DMS53 (cell line): ENCODE results near the gene RGS16.
"Not testable (repeated sequence)": the region's sequence is repeated elsewhere in the genome, so short reads cannot be mapped to it uniquely, and the experiment has no call there.

Experiments
- DNase-seq: peaks from one replicate; lab custom pipeline; 2025; lab: John Stamatoyannopoulos, UW

Gene RGS16, protein sequence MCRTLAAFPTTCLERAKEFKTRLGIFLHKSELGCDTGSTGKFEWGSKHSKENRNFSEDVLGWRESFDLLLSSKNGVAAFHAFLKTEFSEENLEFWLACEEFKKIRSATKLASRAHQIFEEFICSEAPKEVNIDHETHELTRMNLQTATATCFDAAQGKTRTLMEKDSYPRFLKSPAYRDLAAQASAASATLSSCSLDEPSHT

DNA sequence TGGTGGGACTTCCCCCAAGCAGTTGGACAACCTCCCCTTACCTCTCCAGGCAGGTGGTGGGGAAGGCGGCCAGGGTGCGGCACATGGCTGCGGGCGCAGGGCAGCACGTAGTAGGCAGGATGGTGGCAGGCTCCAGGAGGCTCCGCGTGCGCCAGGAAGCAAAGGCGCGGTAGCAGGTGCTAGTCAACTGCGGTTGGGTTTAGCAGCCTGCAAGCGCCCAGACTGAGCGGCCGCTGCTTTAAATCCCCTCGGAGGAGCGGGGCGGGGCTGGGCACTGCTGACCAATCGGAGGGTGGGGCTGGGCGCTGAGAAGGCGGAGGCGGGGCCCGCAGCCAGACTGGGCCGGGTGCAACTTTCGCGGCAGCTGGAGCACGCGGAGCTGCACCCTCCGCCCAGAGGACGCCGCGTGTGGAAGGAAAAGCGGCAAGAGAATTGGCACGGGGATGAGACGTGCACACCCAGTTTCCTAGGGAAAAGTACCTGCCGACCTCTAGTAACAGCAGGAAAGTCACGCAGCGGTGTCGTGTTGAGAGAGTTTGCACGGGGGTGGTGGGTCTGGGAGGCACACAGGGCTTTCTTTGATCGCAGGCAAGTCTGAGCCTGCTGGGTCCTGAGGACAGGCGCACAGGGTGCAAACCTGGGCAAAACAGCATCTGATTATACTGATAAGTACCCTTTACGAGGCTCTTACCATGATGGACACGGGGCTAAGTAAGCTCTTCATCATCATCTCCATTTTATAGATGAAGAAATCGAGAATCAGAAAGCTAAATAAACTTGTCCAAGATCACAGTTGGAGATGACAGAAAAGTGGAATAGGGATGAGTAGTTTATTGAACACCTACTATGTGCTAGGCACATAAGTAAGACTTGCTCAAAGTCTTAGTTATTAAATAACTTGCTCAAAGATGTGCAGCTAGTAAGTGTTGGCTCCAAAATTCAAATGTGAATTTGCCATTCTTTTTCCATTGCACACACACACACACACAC is at the start of gene RGS16:
RGS16 (minus strand) TSS at position 215 of the 990 bp plus-strand sequence; CDS start at position 85, 130 bp downstream.
- DNase-seq, result peak; percentile 97

DNA sequence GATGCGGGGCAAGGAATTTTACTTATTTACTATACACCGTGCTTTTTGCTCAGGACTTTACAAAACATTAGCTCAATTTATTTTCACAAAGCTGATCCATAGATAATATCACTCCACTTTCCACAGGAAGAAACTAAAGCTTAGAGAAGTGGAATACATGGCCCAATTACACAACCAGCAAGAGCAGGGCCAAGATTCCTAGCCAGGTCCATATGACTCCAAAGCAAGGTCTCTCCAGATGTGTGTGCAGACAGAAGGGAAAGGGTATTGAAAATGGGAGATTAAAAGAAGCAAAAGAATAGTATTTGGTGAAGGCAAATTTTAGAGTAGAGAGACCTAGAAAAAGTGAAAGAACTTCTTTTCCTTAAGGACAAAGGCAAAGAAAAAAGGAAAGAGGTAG is 49.8 kb upstream of the RGS16 start:
- no peak for DNase-seq

DNA sequence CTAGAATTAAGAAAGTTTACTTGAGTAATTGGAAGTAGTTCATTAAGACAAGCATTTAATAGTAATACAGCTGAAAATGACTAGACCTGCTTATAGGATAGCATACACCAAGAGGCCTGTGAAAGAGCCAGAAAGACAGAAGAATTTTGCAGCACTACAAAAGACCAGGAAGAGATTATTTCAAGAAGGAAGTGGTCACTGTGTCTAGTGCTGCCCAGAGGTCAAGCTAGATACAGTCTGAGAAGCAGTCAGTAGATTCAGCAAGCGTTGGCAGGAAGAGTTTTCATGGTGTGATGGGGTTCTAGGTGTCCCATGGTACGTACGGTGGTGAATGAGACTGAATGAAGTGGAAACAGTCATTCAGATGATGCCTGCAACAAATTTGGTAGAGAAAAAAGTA is 48.7 kb upstream of the RGS16 start:
- no peak for DNase-seq

DNA sequence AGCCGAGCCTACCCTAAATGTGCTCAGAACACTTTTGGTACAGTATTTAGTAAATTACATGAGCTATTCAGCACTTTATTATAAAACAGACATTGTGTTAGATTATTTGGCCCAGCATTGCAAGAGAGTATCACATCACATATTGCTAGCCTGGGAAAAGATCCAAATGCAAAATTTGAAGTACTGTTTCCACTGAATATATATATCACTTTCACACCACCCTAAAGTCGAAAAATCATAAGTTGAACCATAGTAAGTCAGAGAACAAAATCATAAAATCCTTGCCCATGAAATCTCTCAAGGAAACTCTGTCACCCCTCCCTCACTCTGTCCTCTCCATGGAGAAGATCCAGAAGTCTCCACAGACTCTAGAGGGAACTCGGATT is 47.1 kb upstream of the RGS16 start:
- DNase-seq, result no peak

DNA sequence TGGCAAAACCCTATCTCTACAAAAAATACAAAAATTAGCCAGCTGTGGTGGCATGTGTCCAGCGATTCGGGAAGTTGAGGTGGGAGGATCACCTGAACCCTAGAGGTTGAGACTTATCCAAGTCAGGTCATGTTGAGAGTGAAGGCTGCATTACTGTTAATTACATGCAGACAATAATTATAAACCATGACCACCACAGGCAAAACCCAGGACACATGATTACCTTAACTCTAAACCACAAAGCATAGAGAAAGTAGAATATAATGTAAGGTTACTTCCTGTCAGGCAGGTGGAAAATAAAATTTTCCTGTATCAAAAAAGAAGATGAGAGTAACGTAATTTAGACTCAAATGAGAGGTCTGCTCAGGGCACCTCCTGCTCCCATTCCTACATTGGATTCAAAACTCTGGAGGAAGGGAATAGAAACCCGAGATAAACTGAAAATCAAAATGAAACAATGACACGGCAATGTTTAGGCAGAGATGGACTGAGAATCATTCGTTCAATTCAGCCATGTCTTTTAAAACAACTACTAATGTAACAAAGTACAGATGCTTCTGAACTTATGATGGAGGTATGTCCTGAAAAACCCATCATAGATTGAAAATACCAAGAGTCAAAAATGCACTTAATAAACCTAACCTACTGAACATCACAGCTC is 46.6 kb upstream of the RGS16 start:
- no peak for DNase-seq

DNA sequence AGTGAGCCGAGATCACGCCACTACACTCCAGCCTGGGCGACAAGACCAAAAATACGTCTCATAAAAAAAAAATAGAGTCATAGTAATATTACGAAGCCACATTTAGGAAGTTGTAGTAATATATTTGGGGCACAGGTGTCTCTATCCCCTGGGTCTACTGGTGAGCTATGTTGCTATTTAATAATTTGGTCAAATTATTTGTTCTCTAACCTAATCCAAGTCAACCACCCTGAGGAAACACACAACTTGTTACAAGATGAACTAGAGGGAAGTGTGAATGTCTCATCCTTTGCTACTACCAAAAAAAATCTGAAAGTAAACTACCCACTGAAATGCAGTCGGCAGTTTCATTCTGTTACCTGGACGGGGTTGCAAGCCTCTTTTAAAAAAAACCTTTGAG is 44.9 kb upstream of the RGS16 start:
- DNase-seq, result no peak

DNA sequence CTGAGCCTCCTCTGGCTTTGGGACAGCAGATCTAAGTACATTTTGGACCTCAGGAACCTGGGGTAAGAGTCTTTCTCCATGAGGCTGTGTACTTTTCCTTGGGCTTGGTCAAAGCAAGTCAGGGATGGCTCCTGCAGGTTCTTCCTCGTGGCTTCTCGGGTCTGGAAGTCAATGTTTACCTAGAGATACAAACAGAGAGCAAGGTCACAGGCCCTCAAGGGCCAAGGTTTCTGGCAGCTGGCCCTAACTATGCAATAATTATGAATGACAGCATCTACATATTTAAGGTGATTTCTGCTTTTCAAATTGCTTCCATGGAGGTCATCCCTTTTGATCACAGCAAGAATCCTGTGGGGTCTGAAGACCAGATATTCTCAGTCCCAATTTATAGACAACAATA is 42.5 kb upstream of the RGS16 start:
- DNase-seq, result peak; percentile 57

DNA sequence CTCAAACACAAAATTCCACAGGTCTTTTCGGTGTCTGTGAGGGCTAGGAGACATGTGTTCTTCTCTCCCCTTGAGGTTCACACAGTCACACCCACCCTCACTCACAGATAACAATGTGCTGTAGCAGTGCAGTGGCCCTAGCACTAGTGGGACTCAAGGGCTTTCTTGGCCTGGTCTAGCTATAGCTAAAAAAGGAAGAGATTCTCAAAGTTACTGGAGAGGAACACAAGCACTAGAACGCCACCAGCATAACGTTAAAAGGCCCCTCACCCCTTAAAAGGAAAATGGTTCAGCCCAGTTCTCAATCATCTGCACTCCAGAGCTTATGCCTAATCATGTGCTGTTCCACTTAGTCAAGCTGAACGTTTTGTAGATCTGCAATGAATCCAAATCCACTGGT is 40.7 kb upstream of the RGS16 start:
- DNase-seq, result no peak

DNA sequence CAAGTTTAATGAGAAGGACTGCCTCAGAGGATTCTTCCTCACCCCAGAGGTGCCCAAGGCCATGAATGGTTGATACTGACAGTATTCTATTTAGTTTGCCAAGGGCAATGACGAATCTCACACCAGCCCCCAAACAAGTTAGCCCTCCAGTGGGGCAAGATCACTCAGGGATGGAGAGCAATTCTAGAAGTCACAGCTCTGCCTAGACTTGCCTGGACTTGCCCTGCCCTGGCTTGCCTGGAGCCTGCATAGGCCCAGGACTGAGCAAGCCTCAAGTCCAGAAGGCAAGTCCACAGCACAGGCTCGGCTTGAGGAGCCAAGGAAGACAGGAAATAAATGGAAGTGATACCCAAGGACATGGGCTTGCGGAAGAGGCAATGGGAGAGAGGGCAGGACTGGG is 39.5 kb upstream of the RGS16 start:
- DNase-seq, result peak; percentile 24

DNA sequence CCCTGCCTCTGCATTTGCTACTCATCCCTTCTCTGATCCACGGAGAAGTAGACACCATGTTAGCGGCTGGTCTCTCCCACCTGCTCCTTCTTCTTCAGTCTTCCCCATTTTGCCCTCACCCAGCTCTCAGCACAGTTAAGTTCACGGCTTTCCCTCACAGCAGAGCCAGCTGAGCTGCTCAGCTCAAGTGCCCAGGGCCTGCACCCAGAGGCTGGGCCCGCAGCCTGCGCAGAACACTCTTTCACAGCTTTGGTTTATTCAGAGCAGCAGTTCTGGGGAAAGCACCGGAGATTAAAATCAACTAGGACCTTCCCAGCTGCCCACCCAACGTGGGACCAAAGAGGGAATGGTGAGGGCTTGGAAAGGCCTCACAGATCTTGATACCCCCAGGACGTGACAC is 38.3 kb upstream of the RGS16 start:
- DNase-seq, result no peak

DNA sequence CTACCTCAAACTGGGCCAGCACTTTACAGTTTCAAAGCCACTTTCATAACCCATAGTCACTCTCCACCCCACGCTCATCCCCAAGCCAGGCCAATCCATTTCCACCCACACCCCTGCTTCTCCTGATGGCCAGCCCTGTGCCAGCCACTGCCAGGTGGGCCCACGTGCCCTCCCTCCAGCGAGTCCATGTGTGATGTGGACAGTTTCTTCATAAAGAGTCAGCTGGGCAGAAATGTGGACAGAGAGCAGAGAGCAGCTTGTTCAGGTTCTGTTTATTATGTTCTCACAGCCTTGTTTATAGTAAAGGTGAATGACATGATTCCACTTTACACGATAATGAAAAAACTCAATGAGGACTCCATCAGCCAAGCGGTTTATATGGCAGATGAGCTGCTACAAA is 37.4 kb upstream of the RGS16 start:
- no peak for DNase-seq

DNA sequence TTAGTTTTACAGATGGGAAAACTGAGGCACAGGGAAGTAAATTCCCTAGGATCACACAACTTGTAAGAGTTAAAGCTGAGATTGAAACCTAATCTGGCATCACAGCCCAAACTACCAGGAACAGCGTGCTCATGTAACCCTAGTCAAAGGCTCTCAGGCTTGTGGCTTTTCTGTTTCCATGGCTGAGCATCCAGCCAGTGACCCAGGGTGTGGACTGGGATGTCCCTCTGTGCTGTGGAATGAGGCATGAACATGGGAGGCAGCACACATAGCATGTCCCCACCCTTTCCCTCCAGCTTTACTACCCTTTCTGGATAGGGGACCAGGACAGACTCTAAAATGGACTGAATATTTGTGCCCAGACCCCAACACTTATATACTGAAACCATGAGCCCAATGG is 35.1 kb upstream of the RGS16 start:
- no peak for DNase-seq

DNA sequence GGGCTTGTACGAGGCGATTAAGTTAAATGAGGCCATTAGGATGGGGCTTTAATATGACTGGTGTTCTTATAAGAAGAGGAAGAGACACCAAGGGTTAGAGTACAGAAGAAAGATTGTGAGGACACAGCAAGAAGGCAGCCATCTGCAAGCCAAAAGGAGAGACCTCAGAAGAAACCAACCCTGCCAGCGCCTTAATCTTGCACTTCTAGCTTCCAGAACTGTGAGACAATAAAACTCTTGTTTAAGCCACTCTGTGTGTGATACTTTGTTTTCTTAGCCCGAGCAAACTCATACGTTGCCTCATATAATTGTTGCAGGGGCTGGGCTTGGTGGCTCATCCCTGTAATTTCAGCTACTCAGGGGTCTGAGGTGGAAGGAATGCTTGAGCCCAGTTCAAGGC is 33.6 kb upstream of the RGS16 start:
- no peak for DNase-seq

DNA sequence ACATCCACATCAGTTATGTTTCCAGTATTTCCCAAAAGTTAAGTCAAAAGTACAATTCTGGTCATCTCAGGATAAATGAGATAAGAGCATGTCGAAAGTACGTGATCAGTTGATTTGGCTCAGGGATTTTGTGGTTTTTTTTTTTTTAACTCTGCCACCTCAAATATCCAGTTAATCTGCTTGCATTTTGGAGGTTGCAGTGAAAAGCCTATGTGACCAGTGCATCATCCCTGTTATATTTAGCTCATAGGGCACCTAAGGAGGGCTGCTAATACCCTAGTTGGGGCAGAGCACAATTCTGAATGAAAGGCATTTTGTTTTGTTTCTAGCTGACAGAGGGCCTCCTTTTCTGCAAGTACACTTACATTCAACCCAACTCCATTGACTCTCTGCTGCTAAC is 31.7 kb upstream of the RGS16 start:
- no peak for DNase-seq

DNA sequence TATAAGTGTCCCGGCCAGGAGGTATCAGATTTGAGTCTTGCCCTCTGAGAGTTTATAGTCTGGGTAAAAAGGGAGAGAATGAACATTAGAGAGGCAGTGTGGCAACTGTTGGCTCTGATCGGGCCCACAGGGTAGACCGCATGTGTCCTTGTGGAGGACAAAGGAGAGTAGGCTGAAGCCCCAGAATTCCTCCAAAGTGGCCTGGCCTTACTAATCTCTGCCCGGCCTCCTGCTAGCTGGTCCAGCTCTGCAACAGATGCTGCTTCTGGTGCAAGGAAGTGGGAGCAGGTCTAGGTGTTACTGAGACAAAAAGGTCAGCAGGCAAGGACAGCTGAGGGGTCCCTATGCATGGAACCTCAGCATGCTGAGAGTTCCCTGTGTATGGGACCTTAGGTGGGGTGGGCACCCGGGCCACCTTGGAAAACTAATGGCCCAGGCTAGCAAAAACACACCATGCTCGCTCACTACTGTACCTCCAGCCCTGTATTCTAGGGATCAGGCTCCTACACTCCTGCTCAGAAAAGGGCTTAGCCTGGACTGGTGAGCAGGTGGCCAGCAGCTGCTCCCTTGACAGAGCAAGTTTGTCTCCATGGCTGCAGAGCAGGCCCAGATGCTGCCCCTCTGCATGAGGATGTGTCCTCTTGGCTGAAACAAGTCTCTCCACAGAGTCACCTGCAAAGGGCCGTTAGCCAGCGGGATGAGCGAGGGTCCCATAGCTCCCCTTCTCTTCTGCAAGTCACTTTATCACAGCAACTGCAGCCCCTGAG is 30.3 kb upstream of the RGS16 start:
- DNase-seq, result peak; percentile 70

DNA sequence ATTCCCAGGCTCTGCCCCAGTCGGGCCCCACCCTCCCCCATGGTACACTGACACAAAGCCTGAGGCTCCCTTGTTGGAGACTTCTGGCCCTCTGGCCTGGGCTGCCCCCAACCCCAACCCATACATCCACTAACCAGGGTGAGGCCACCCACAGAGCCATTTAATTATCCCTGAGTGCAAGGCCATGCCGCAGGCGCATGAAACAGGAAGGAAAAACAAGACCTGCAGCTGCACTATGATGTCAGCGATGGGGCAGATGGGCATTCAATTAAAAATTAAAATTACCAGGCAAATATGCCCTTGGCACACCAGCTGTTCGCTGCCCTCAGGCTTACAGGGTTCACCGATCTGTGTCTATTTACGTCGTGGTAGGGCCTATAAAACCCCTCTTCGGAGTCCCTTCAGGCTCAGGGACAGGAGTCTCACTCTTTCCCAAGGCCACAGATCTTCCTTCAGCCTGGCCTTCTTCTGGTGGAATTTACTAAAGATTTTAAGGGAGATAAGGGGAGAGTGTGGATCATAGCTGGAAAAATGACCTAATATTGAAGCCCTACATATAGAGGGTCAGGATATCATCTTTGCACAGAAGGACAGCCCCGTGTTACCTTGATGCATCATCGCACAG is 29.6 kb upstream of the RGS16 start:
- DNase-seq, result peak; percentile 51

DNA sequence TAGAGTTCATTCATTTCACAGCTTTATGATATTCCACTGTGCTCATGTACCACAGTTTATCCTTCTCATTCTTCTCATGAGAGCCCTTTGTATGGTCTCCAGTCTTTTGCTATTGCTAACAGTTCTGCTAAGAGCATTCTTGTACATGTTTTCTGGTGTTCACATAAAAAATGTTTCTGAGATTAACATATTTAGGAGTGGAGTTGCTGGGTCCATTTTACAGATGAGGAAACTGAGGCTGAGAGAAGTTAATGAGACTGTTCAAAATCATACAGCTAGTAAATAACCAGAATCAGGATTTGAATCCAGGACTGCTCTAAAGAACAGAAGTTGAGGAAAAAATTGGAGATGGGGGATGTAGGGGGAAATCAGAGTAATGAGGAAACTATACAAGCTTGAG is 28.8 kb upstream of the RGS16 start:
- DNase-seq, result no peak

DNA sequence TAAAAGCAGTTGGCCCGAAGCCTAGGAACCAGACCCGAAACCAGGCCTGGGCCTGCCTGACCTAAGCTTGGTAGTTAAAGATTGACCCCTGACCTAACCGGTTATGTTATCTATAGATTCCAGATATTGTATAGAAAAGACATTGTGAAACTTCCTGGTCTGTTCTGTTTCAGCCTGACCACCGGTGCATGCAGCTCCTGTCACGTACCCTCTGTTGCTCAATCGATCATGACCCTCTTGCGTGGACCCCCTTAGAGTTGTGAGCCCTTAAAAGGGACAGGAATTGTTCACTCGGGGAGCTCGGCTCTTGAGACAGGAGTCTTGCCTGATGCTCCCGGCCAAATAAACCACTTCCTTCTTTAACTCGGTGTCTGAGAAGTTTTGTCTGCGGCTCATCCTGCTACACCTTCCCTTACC is 28.3 kb upstream of the RGS16 start:
- DNase-seq, result not testable (repeated sequence)

DNA sequence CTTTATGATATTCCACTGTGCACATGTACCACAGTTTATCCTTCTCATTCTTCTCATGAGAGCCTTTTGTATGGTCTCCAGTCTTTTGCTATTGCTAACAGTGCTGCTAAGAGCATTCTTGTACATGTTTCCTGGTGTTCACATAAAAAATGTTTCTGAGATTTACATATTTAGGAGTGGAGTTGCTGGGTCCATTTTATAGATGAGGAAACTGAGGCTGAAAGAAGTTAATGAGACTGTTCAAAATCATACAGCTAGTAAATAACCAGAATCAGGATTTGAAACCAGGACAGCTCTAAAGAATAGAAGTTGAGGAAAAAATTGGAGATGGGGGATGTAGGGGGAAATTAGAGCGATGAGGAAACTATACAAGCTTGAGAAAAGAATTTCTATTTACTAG is 27.8 kb upstream of the RGS16 start:
- DNase-seq, result no peak

DNA sequence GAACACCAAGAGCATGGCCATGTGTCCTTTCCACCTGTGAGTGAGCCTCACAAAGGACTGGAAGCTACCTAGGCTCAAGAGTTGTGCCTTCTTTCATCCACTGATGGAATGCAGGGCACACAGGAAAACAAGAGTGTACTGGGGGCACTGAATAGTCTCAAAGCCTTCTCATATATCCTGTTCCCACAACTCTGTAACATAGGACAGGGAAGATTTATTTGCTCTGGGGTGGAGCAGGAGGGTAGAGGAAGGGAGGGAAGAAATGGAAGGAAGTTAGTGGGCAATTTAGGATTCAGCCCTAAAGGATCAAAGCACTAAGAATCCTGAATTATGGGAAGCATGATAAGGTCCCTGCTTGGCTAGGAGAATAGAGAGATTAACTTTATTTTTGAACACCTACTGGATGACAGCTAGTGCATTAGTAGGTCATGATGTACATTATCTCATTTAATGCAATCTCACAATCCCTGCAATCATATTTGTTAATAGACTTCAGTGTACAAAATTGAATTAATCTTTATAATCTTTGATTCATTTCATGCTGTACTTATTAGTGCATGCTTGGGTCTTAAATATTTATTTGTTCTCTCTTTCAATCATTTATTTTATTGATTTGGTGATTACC is 27.0 kb upstream of the RGS16 start:
- no peak for DNase-seq

DNA sequence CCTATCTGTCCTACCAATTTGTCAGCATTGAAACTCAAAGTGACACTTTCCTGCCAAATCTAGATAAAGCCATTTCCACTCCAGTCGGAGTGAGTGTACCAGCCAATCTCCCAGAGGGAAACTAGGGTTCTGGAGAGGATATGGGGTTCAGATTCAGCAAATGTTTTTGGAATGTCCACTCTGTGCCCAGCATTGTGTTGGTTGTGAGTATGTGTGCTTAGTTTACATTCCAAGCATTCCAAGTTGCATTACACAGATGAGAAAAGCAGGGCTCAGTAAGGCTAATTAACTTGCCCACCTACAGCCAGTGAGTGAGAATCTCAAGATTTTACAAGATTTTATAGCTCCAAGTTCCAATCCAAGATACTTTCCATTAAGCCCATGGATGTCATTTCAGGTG is 26.4 kb upstream of the RGS16 start:
- DNase-seq, result no peak
